AML-193 (cell line): Measurements from ENCODE around the gene REV3L.
A peak's percentile ranks its signal among the peaks of the same experiment; 100 is the strongest.
"Not testable (repeated sequence)": the region's sequence is repeated elsewhere in the genome, so short reads cannot be mapped to it uniquely, and the experiment has no call there.

Source experiments
- DNase-seq, 2 experiments: peaks; one replicate each; lab custom pipeline; 2025; lab: John Stamatoyannopoulos, UW

The REV3L gene

GRCh38 chr6:111499269-111499793, 16.3 kb upstream of the REV3L start:
- DNase-seq, result no peak

DNA sequence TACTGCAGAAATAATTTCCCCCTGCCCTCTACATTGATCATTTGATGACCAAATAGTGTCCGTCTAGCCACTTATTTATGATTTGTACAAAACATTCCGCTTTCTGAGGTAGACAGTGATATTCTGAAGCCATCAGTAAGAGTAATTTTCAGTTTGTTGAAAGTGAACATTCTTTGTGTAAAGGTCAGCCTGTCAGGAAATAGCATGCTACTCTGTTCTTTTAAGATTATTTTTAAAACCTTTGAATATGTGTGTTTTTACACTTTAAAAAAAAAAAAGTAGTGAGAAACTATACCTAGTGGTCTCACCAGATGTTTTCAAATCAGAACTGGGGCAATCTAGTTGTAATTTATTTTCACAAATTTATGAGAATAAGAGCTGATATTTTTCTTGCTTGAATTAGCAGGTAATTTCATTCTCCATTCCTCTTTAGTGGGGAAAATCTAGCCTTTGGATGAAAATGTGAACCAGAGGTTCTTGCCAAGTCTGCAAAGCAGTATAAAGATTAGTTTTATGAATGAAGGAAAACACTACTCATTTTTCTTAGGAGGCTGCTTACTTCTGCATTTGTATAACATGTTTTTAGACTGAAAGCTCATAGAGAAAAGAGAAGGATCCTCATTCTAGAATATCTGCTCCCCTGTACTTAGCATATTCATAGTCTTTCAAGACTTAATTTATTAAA, 12.1 kb upstream of the REV3L start:
- DNase-seq, result peak in 1 of 2 experiments; percentile 38

DNA sequence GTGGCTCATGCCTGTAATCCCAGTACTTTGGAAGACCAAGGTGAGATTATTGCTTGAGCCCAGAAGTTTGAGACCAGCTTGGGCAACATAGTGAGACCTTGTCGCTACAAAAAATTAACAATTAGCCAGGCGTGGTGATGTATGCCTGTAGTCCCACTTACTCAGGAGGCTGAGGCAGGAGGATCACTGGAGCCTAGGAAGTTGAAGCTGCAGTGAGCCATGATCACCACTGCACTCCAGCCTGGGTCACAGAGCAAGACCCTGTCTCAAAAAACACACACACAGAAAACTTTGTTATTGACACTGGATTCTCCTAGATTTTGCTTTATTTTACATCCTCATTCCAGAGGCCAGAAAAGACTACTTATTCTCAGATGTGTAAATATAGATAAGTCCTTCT, 9.5 kb upstream of the REV3L start:
- no peak for DNase-seq

DNA sequence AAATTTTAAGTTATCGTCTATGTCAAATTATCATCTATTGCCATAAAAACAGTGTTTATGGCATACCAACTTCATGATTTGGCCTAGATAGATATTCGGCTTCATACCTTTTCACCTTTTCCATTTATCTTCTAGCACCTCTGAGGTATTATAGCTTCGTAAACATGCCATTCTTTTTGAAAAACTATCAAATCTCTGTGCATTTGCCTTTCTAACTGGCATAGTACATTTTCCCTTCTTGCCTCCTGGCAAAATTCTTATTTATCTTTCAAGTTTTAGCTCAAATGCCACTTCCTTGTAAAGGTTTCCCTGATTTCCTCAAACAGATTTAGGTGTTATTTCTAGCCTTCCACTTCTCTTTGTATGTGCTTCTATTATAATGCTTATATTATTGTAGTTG, 7.0 kb upstream of the REV3L start:
- no peak for DNase-seq

DNA sequence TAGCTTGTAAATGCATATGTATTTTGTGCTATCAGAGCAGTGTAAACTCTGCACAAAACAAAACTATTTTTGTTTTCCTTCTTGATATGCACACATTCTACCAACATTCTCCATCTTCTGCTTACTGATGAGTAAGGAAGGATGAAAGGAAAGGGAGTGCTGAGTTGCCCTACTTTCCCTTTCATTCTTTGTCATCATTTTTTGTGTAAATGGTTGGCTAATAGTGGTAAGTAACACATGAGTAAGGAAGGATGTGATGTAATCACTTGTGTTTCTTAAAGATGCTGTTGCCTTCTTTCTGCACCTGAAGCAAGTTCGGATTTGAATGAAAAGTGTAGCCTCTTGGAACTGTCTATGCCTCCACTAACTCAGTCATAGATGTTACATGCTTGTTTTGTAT, 4.6 kb upstream of the REV3L start:
- peak; percentile 81 to 88 for DNase-seq

GRCh38 chr6:111486921-111487320, 3.9 kb upstream of the REV3L start:
- no peak for DNase-seq

DNA sequence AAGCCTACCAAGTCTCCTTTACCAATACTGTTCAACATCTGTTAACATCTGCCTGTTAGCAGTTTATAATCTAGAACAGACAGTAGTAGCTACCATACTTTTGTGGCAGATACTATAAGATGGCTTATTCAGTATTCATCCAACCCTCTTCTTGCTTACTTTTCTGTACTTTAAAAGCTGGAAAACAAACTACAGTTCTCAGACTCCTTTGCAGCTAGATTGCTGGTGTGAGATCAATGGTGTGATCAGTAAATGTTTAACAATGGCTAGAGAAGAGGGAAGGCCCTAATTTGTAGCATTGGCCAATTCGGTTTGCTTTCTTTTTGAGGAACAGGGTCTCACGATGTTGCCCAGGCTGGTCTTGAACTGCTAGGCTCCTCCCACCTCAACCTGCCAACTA, 3.5 kb upstream of the REV3L start:
- DNase-seq, result no peak

DNA sequence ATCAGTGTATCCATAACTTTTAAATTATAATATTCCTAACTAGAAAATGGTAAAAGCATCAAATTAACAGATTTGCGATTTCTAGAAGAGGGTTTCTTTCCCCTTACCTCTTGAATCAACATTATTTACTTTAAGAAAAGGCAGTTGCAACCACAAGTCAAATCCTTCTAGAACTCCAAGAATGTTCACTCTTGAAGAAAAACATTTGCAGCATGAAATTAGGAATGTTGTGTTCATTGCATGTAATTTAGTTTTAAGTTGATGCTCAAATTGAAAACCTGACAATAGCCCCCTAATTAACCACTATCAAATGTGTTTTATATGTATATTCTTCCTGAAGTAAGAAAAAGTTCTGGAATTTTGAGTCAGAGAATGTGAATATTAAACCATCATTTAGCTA, 2.3 kb upstream of the REV3L start:
- no peak for DNase-seq

- no peak for DNase-seq
These were observed 1.6 kb upstream of the REV3L start for GRCh38 chr6:111484633-111484930.

- peak; percentile 93 to 96 for DNase-seq
These were observed 966 bp upstream of the REV3L start for GRCh38 chr6:111483736-111484632.

DNA sequence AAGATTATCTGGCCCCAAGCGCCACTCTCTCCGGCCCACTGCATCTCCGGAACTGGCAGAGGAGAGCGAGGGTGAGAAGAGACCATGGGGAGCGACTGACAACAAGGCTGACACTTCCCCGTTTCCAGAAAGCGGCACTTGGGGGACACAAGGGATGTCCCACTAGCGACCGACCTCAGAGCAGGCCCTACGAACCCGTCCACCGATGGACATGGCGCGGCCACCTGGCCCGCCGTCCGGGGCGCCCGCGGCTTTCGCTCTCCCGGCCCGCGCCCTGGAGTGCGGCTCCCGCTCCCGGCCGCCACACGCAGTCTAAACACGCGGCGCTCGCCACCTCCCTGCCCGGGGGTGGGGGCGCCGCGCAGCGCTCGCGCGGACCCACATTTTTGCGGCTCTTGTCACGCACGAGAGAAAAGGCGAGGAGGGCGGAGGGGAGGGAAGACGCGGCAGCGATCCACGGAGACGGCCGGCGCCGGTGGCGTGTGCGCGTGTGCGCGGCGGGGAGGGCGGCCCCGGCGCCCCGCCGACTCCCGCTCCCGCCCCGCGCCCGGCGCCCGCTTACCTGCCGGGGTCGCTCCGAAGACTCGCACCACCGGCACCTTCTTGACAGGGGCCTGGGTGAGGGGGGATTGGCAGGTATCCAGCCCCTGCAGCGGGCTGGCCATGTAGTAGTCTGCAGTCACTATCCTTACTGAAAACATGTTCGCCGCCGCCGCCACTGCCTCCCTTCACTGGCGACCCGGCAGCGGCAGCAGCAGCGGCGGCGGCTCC, 645 bp downstream of the REV3L start:
- peak; percentile 51 to 66 for DNase-seq

DNA sequence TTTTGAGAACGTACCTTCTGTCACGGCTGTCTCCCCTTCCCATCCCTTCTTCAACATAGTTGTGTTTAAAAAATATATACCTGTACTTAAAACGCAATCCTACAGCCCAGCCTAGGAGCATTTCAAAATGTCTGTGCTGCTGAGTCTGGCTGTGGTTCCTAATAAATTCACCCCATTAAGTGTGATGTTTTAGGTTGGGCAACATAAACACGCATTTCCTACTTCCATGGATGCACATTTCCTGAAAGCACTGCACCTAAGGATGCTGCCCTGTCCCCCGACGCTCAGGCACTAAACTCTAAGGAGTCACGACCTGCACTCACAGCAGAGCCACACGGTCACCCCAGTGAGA, 1.2 kb downstream of the REV3L start:
- peak in 1 of 2 experiments; percentile 51 for DNase-seq

- DNase-seq, result peak; percentile 44 to 56
These were observed 1.8 kb downstream of the REV3L start for GRCh38 chr6:111480988-111481822.

DNA sequence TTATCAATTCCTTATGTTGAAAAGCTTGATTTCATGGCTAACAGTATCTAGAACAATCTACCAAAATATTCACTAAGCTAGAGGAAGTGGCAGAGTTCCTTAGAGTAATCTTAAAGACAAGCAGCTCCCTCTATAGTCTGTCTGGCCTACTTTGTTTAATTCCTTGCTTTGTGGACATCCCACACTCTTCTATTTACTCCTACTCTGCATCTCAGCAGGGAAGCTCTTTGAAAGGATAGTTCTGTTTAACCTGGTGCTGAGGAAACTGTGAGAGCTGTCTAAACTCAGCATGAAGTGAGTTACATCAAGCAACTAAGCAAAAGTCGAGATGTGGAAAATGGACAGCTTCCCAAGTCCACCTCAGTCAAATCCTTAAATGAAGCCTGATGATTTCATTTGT, 4.3 kb downstream of the REV3L start:
- peak; percentile 87 to 90 for DNase-seq

- peak; percentile 47 to 48 for DNase-seq
These were observed 4.9 kb downstream of the REV3L start for GRCh38 chr6:111478064-111478476.

DNA sequence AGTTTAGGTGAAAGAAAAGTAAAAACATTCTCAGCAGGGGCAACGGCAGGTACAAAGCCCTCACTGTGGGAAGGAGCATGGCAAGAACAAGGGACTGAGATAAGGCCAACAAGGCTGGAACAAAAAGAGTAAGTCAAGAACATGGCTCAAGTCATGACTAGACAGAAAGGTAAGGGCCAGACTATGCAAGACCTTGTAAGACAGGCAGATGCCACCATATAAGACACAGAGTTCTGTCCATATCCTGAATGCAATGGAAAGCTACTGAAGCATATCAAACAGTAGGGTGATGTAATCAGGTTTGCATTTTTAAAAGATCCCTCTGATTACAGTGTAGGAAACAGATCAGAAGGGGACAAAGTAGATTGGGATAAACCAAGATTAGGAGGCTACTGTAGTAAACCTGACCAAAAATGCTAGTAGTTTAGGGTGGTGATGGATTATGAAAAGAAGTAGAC, 5.5 kb downstream of the REV3L start:
- peak; percentile 23 to 51 for DNase-seq

DNA sequence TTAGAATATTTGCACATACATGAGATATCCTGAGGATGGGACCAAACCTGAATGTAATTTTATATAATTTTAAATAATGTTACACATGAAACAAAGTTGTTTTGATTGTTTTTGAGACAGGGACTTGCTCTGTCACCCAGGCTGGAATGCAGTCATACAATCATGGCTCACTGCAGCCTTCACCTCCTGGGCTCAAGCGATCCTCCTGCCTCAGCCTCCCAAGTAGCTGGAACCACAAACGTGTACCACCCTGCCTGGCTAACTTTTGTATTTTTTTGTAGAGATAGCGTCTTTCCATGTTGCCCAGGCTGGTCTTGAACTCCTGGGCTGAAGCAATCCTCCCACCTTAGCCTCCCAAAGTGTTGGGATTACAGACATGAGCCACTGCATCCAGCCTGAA, 7.0 kb downstream of the REV3L start:
- not testable (repeated sequence) for DNase-seq

DNA sequence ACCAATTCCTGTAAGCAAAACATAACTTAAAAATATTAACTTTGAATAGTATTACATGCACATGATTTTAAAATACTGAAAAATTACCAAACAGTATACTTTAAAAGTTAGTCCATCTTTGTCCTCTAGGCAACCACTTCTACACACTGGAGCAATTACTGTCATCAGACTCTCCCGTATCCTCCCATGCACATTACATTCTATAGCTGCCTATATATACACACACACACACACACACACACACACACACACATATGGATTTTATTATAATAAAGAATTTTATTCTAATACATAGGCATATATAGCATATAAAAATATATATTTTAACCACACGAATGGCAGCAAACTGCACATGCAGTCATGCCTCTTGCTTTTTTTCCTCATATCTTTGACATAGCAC, 8.2 kb downstream of the REV3L start:
- peak in 1 of 2 experiments; percentile 22 for DNase-seq

GRCh38 chr6:111474106-111474505, 8.9 kb downstream of the REV3L start:
- DNase-seq, result no peak

GRCh38 chr6:111472933-111473435, 10.0 kb downstream of the REV3L start:
- DNase-seq, result no peak

DNA sequence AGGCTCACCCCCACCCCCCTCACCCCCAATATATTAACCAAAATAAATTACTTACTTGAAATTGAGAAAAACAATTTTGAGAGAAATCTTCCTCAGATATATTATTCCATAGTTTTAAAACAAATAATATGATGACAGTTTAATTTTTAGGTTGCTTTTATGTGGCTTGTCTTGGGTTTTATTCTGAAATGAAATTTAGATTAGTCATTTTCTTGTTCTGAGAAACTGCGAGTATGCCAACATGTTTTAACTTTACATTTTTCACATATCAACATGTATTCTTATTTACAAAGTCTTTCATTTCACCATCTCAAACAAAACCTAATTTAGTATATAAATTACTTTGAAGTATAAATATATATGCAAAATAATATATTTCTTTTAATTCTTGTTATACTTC, 11.1 kb downstream of the REV3L start:
- DNase-seq, result no peak
